Karpas-422 (cell line): ENCODE results near the gene NTM. TPM values are rescaled to one million over a fixed set of nuclear protein-coding genes. Genes with fewer than 3 reads are reported as not detected.

ENCODE experiments used
- DNase-seq: peaks from one replicate; pipeline ENCODE4 v3.0.0-alpha.2; 2015
- H2AFZ ChIP-seq: fragments of 200-600 bp; sonication (generic); 2 replicates; pipeline ENCODE4 v1.6.1; 2014; ENCODE audit warnings: antibody characterized with exemption, low read length, mixed read lengths
- H3K27ac ChIP-seq: fragments of 200-600 bp; sonication (generic); 2 replicates; pipeline ENCODE4 v1.5.1; 2014; ENCODE audit warnings: mild to moderate bottlenecking, low read length, moderate library complexity
- H3K27me3 ChIP-seq: fragments of 200-600 bp; sonication (generic); 2 replicates; pipeline ENCODE4 v1.6.1; 2014; ENCODE audit warnings: low read length, mixed read lengths
- H3K36me3 ChIP-seq: fragments of 200-600 bp; sonication (generic); 2 replicates; pipeline ENCODE4 v1.6.1; 2014; ENCODE audit warnings: low read length, mixed read lengths; ENCODE audit not compliant: insufficient read depth
- H3K4me1 ChIP-seq: fragments of 200-600 bp; sonication (generic); 2 replicates; pipeline ENCODE4 v1.6.1; 2014; ENCODE audit warnings: mild to moderate bottlenecking, low read length, mixed read lengths
- H3K4me2 ChIP-seq: fragments of 200-600 bp; sonication (generic); 2 replicates; pipeline ENCODE4 v1.6.1; 2014; ENCODE audit warnings: low read length, low read depth, mild to moderate bottlenecking; ENCODE audit not compliant: poor library complexity, severe bottlenecking
- H3K4me3 ChIP-seq: fragments of 200-600 bp; sonication (generic); 2 replicates; pipeline ENCODE4 v1.5.1; 2014; ENCODE audit warnings: mild to moderate bottlenecking, antibody characterized with exemption, low read length, mixed read lengths
- H3K79me2 ChIP-seq: fragments of 200-600 bp; sonication (generic); 2 replicates; pipeline ENCODE4 v1.6.1; 2014; ENCODE audit warnings: mild to moderate bottlenecking, low read length, mixed read lengths
- H3K9ac ChIP-seq: fragments of 200-600 bp; sonication (generic); 2 replicates; pipeline ENCODE4 v1.6.0; 2014; ENCODE audit warnings: low read length
- H3K9me2 ChIP-seq: fragments of 200-600 bp; sonication (generic), shearing (Covaris generic); replicated peaks from 2 replicates; pipeline ENCODE4 v1.6.0; 2014; ENCODE audit warnings: mild to moderate bottlenecking, low read length, moderate library complexity; ENCODE audit not compliant: insufficient read depth
- H3K9me3 ChIP-seq: fragments of 300-700, 200-600 bp; sonication (generic); 2 replicates; pipeline ENCODE4 v1.6.1; 2014; ENCODE audit warnings: low read length, mixed read lengths
- H4K20me1 ChIP-seq: fragments of 200-600 bp; sonication (generic); 2 replicates; pipeline ENCODE4 v1.6.1; 2014; ENCODE audit warnings: mild to moderate bottlenecking, antibody characterized with exemption, low read length, low read depth; ENCODE audit not compliant: insufficient read depth
- total RNA-seq: library from RNA; depleted of rRNA; stranded (reverse); fragments of >200 nt; shearing (Covaris generic); gene quantifications from 2 replicates; pipeline ENCODE4 v1.2.3, GENCODE V29; 2014; ENCODE audit warnings: low replicate concordance

Gene NTM
- total RNA-seq, 1 experiment from 2014 or later, result not detected

DNA sequence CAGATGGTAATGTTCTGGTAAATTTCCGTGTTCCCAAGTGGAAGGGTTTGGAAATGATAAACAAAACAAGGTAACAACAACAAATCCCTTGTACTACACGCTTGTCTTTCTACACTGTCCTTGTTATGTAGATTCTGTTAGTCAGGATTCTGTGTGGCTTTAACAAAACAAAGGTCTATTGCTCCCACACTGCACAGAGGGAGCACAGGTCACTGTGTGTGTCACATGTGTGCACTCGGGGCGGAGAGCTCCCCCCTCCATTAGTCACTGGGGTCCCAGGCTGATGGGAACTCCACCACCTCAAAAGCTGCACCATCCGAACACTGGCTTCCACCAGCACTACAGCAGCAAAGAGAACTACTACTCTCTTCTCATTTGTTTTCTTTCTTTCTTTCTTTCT lies 227.9 kb downstream of the NTM start:
- no peak for DNase-seq
- Histone ChIP-seq H3K9ac (no peak overlapping the region), H3K4me2 (no peak overlapping the region), H3K4me3 (no peak overlapping the region), H3K79me2 (no peaks in the 10 kb centered on the region), H3K27ac (no peak overlapping the region), H2AFZ (no peak overlapping the region), H3K36me3 (no peaks in the 10 kb centered on the region), H3K4me1 (no peaks in the 10 kb centered on the region), H3K9me3 (no peaks in the 10 kb centered on the region), H3K9me2 (no peaks in the 10 kb centered on the region), H4K20me1 (no peaks in the 10 kb centered on the region), H3K27me3 (no peaks in the 10 kb centered on the region)

DNA sequence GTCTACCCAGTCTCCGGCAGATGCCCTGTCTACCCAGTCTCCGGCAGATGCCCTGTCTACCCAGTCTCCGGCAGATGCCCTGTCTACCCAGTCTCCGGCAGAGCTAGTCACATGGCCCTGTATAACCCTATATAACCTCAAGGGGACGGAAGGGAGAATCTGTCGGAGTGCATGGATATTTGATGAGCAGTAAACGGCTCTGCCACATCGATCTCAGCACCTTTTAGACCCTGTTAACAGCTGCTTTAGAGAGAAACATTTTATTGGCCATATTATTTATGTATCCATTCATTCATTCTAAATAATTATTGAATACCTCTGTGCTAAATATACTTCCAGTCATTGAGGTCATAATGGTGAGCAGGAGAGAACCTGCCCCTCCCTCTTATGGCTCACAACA lies 228.9 kb downstream of the NTM start:
- H3K9me2 ChIP-seq, result no peaks in the 10 kb centered on the region
- H3K27ac ChIP-seq, result no peak overlapping the region
- DNase-seq, result no peak
- H3K9ac ChIP-seq, result no peak overlapping the region
- no peak overlapping the region for H3K4me2 ChIP-seq
- no peaks in the 10 kb centered on the region for H3K36me3 ChIP-seq
- no peaks in the 10 kb centered on the region for H3K79me2 ChIP-seq
- no peaks in the 10 kb centered on the region for H3K27me3 ChIP-seq
- H3K4me3 ChIP-seq, result no peak overlapping the region
- H4K20me1 ChIP-seq, result no peaks in the 10 kb centered on the region
- no peaks in the 10 kb centered on the region for H3K9me3 ChIP-seq
- no peak overlapping the region for H2AFZ ChIP-seq
- H3K4me1 ChIP-seq, result no peaks in the 10 kb centered on the region

- Histone ChIP-seq H3K9me2 (no peaks in the 10 kb centered on the region), H3K4me2 (no peak overlapping the region), H3K9ac (no peak overlapping the region), H3K4me3 (no peak overlapping the region), H4K20me1 (no peaks in the 10 kb centered on the region), H3K27ac (no peak overlapping the region), H3K79me2 (no peaks in the 10 kb centered on the region), H2AFZ (no peak overlapping the region), H3K9me3 (no peaks in the 10 kb centered on the region), H3K27me3 (no peaks in the 10 kb centered on the region), H3K4me1 (no peaks in the 10 kb centered on the region), H3K36me3 (no peaks in the 10 kb centered on the region)
- DNase-seq, result no peak
Measured at GRCh38 chr11:131600628-131601027, 230.2 kb downstream of the NTM start.

DNA sequence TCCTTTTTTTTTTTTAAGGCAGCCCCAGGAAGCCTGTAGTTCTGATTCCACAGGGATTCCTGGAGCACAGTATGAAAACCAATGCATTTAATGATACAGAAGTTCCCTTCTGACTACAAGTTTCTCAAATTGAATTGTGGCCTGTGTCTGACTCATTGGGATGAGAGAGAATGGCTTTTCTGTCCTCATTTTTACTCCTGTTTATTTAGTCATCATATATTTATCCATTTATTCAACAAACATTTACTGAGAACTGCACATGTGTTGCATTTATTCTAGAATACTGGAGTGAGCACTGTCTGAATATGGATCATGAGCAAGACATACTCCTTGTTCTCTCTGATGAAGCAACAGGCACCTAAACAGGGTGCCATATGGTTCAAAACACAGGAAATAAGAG lies 231.2 kb downstream of the NTM start:
- H3K9ac ChIP-seq, result no peak overlapping the region
- no peaks in the 10 kb centered on the region for H3K9me2 ChIP-seq
- no peak overlapping the region for H3K27ac ChIP-seq
- no peaks in the 10 kb centered on the region for H3K27me3 ChIP-seq
- H3K9me3 ChIP-seq, result no peaks in the 10 kb centered on the region
- H3K4me1 ChIP-seq, result no peaks in the 10 kb centered on the region
- H3K79me2 ChIP-seq, result no peaks in the 10 kb centered on the region
- DNase-seq, result no peak
- H2AFZ ChIP-seq, result no peak overlapping the region
- H4K20me1 ChIP-seq, result no peaks in the 10 kb centered on the region
- H3K36me3 ChIP-seq, result no peaks in the 10 kb centered on the region
- H3K4me3 ChIP-seq, result no peak overlapping the region
- no peak overlapping the region for H3K4me2 ChIP-seq

DNA sequence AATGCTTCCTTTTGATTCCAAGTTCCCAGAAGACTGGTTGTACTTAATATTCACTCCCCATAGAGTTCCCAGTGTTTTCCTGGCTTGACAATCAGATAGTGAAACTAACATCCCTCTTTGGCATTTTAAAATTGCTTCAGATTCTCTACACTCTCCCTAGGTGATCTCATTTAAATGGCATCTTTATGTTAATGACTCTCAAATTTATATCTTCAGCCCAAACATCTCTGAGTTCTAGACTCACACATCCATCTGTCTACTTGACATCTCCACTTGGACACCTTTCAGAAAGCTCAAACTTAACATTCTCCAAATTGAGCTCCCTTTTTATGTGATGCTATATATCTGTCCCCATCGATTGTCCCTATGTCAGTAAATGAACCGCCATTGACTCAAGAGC lies 232.0 kb downstream of the NTM start:
- H2AFZ ChIP-seq, result no peak overlapping the region
- no peak for DNase-seq
- H3K4me2 ChIP-seq, result no peak overlapping the region

DNA sequence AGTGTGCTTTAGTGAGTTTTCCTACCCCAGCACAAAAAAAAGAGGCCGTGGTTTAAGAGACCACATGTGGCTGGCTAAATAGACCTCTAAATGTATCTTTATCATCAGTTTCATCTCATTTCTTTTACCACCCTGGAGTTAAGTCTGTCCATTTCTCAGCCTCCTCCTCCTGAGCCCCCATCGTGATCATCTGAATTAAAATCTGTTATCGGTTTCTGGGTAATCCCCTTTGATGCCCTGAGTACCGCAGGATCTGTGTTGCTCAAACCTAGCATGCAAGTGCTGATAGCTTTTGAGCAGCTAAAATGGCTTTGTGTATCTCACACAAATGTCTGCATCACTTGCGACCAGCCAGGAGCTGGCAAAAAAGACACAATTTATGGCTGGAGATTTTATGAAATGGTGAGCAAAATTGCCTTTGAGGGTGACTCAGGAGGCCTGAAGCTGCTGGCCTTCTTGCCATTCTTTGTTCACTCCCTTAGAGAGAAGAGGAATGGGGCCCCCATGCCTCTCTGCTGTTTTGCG lies 236.5 kb downstream of the NTM start:
- Histone ChIP-seq H2AFZ (no peak overlapping the region), H3K4me1 (no peaks in the 10 kb centered on the region), H3K4me2 (no peak overlapping the region), H3K9me3 (no peaks in the 10 kb centered on the region), H4K20me1 (no peaks in the 10 kb centered on the region), H3K9ac (no peak overlapping the region), H3K27me3 (no peaks in the 10 kb centered on the region), H3K9me2 (no peaks in the 10 kb centered on the region), H3K4me3 (no peak overlapping the region), H3K36me3 (no peaks in the 10 kb centered on the region), H3K79me2 (no peaks in the 10 kb centered on the region), H3K27ac (no peak overlapping the region)
- no peak for DNase-seq

More for the DNA sequence above, 232.0 kb downstream of the NTM start:
- Histone ChIP-seq H3K36me3 (no peaks in the 10 kb centered on the region), H3K4me3 (no peak overlapping the region), H3K9ac (no peak overlapping the region), H3K79me2 (no peaks in the 10 kb centered on the region), H3K9me3 (no peaks in the 10 kb centered on the region), H4K20me1 (no peaks in the 10 kb centered on the region), H3K27ac (no peak overlapping the region), H3K9me2 (no peaks in the 10 kb centered on the region), H3K4me1 (no peaks in the 10 kb centered on the region), H3K27me3 (no peaks in the 10 kb centered on the region)

DNA sequence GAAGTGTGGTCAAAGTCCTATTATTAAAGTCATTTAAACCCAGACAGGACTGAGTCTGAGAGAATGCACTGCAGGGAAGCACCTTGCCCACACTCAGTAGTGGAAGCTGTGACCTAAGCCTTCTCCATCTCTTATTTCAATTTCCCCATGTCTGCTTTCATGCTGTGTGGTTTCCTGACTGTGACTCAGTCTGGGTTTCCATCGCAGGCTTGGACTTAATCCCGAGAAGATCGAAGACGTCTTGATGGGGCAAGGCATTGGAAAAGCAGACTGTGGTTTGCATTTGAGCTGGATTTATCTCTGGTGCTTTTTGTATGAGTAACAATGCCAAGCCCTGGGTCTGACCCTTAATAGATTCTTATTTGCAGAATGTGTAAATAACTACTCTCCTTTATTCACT lies 238.9 kb downstream of the NTM start:
- no peak overlapping the region for H3K4me3 ChIP-seq
- H3K4me2 ChIP-seq, result no peak overlapping the region
- no peaks in the 10 kb centered on the region for H3K9me3 ChIP-seq
- no peak overlapping the region for H2AFZ ChIP-seq
- no peaks in the 10 kb centered on the region for H3K36me3 ChIP-seq
- no peaks in the 10 kb centered on the region for H3K27me3 ChIP-seq
- H4K20me1 ChIP-seq, result no peaks in the 10 kb centered on the region
- H3K9me2 ChIP-seq, result no peaks in the 10 kb centered on the region
- H3K27ac ChIP-seq, result no peak overlapping the region
- DNase-seq, result no peak
- H3K4me1 ChIP-seq, result no peaks in the 10 kb centered on the region
- no peak overlapping the region for H3K9ac ChIP-seq
- H3K79me2 ChIP-seq, result no peaks in the 10 kb centered on the region

DNA sequence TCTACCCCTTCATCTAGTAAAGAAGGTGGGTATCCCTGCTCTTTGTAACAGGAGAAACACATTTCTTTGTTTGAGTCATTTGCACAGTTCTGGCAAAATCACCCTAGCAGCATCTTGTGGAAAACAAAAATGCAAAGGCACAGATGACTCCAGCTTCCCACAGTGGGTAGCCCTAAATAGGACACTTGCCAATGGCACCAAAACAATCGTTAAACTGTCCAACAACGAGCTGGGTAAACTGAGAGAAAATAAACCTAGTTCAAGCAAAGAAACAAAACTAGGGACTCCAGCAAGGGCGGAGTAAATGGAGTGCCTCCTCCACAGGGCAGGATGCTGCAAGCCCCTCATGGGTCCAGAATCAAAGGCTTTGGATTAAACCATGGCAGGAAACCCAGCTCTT lies 239.5 kb downstream of the NTM start:
- no peaks in the 10 kb centered on the region for H3K9me3 ChIP-seq
- H3K9ac ChIP-seq, result no peak overlapping the region
- no peak for DNase-seq
- H3K4me1 ChIP-seq, result no peaks in the 10 kb centered on the region
- H3K27ac ChIP-seq, result no peak overlapping the region
- no peak overlapping the region for H2AFZ ChIP-seq
- no peak overlapping the region for H3K4me3 ChIP-seq
- H4K20me1 ChIP-seq, result no peaks in the 10 kb centered on the region
- no peaks in the 10 kb centered on the region for H3K27me3 ChIP-seq
- H3K36me3 ChIP-seq, result no peaks in the 10 kb centered on the region
- H3K4me2 ChIP-seq, result no peak overlapping the region
- H3K79me2 ChIP-seq, result no peaks in the 10 kb centered on the region
- H3K9me2 ChIP-seq, result no peaks in the 10 kb centered on the region

DNA sequence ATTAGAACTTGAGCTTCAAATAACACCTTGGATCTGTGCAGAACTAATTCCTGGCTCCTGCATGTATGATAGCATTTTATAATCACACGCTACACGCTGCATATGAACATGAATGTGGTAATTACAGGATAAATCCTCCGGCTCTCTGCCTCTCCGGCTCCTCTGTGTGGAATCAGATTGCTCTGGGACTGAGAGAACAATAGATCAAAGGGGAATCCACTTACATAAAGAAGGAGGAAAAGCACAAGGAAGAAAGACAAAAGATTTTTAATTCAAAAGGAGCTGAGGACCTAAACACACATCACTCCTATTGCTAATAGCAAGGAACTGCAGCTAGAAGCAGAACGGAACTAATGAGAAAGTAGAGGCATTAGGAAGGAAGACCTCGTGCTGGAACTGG lies 240.9 kb downstream of the NTM start:
- Histone ChIP-seq H3K9me3 (no peaks in the 10 kb centered on the region), H3K4me1 (no peaks in the 10 kb centered on the region), H4K20me1 (no peaks in the 10 kb centered on the region), H3K27me3 (no peaks in the 10 kb centered on the region), H3K9me2 (no peaks in the 10 kb centered on the region), H3K79me2 (no peaks in the 10 kb centered on the region), H3K4me3 (no peak overlapping the region), H3K27ac (no peak overlapping the region), H3K4me2 (no peak overlapping the region), H3K36me3 (no peaks in the 10 kb centered on the region), H2AFZ (no peak overlapping the region), H3K9ac (no peak overlapping the region)
- DNase-seq, result no peak
